Mesendoderm (in vitro differentiated cells): ENCODE measurements around the gene FAM78A.
"Not testable (repeated sequence)": the region's sequence is repeated elsewhere in the genome, so short reads cannot be mapped to it uniquely, and the experiment has no call there.

ENCODE experiments used
- DNase-seq: peaks from one replicate; pipeline ENCODE4 v3.0.0; 2013
- H2AK5ac ChIP-seq: 2 replicates; pipeline ENCODE4 v1.6.1; 2013; ENCODE audit warnings: low read length, inconsistent platforms
- H2BK120ac ChIP-seq: 2 replicates; pipeline ENCODE4 v1.6.1; 2013; ENCODE audit warnings: low read depth, mild to moderate bottlenecking, low read length, moderate library complexity, mixed read lengths
- H2BK15ac ChIP-seq: replicated peaks from 2 replicates; pipeline ENCODE4 v1.6.1; 2013; ENCODE audit warnings: low read depth, mild to moderate bottlenecking, moderate library complexity
- H2BK5ac ChIP-seq: 2 replicates; pipeline ENCODE4 v1.6.1; 2013; ENCODE audit warnings: low read length, inconsistent platforms
- H3K18ac ChIP-seq: 2 replicates; pipeline ENCODE4 v1.6.1; 2013; ENCODE audit warnings: mild to moderate bottlenecking, low read length, mixed read lengths
- H3K23ac ChIP-seq: one replicate; pipeline ENCODE4 v1.6.1; 2013; ENCODE audit warnings: low read length
- H3K27ac ChIP-seq: 2 replicates; pipeline ENCODE4 v1.5.1; 2013; ENCODE audit warnings: low read depth, mild to moderate bottlenecking, inconsistent platforms, low read length, moderate library complexity
- H3K27me3 ChIP-seq: 2 replicates; pipeline ENCODE4 v1.6.1; 2013; ENCODE audit warnings: low read length, control low read depth, mild to moderate bottlenecking, inconsistent platforms; ENCODE audit not compliant: insufficient read depth, poor library complexity
- H3K36me3 ChIP-seq: 2 replicates; pipeline ENCODE4 v1.6.1; 2013; ENCODE audit warnings: low read length, inconsistent platforms; ENCODE audit not compliant: control insufficient read depth, insufficient read depth
- H3K4ac ChIP-seq: one replicate; pipeline ENCODE4 v1.6.1; 2013; ENCODE audit warnings: low read depth, mild to moderate bottlenecking, low read length, moderate library complexity
- H3K4me1 ChIP-seq: 2 replicates; pipeline ENCODE4 v1.6.1; 2013; ENCODE audit warnings: low read depth, low read length, inconsistent platforms; ENCODE audit not compliant: control insufficient read depth
- H3K4me2 ChIP-seq: 2 replicates; pipeline ENCODE4 v1.6.1; 2013; ENCODE audit warnings: low read length
- H3K4me3 ChIP-seq: 2 replicates; pipeline ENCODE4 v1.5.1; 2013; ENCODE audit warnings: mild to moderate bottlenecking, low read length
- H3K56ac ChIP-seq: one replicate; pipeline ENCODE4 v1.6.1; 2013; ENCODE audit warnings: low read length
- H3K79me1 ChIP-seq: 2 replicates; pipeline ENCODE4 v1.6.1; 2013; ENCODE audit warnings: low read length, inconsistent platforms
- H3K79me2 ChIP-seq: 2 replicates; pipeline ENCODE4 v1.6.1; 2013; ENCODE audit warnings: mild to moderate bottlenecking, low read length; ENCODE audit not compliant: control insufficient read depth, insufficient read depth
- H3K9ac ChIP-seq: 2 replicates; pipeline ENCODE4 v1.6.1; 2013; ENCODE audit warnings: low read length, inconsistent platforms
- H4K5ac ChIP-seq: one replicate; pipeline ENCODE4 v1.6.1; 2013; ENCODE audit warnings: low read length
- H4K8ac ChIP-seq: one replicate; pipeline ENCODE4 v1.6.1; 2013; ENCODE audit warnings: low read depth, mild to moderate bottlenecking, control low read depth, low read length, moderate library complexity
- WGBS: extraction: QIAGEN DNeasy Blood & Tissue Kit; methylation state at CpG from one replicate; pipeline ENCODE4 v1.1.7; 2013; ENCODE audit warnings: low lambda C conversion rate, missing lambda C conversion rate; ENCODE audit not compliant: insufficient coverage; ENCODE audit errors: extremely low coverage; 5-methylcytosine and 5-hydroxymethylcytosine counted together

The FAM78A gene

DNA sequence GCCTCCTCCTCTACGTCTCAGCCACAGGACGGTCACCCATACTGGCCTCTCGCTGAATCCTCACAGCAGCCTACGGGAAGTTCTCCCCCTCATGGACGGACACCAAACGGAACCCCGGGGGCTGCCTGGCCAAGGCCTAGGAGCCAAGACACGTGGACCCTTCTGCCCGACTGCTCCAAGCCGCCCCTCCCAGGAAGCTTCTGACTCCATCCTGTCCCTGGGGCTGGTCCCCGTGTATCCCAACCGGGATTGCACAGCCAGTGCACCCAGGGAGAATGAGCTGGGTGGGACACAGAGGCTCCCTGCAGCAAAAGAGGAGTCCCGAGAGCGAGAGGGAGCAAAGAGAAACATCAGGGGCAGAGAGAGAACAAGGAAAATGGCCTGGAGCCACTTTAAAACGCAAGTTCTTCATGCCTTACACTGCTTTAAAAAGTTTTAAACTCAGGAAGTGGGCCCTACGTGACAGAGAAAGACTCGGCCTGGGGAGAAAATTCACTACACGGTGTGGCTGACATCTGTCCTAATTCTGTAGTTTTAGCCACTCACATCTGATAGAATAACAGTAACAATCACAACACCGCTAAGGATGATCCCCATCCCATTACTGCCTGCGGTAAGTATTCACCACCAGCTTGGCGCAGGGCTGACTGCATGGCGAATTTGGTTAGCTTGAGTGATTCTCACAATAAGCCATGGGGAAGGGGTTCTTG lies 3.0 kb downstream of the FAM78A start:
- no peak overlapping the region for H3K4ac ChIP-seq
- no peak overlapping the region for H3K4me3 ChIP-seq
- no peaks in the 10 kb centered on the region for H3K4me1 ChIP-seq
- H3K23ac ChIP-seq: no peak overlapping the region
- no peaks in the 10 kb centered on the region for H3K36me3 ChIP-seq
- no CpG with 5 or more reads among the region's 22 CpGs for WGBS
- no peak overlapping the region for H3K9ac ChIP-seq
- no peak overlapping the region for H2BK120ac ChIP-seq
- no peaks in the 10 kb centered on the region for H3K79me1 ChIP-seq
- H3K79me2 ChIP-seq: no peaks in the 10 kb centered on the region
- H2BK5ac ChIP-seq: no peak overlapping the region
- H3K27ac ChIP-seq: no peak overlapping the region
- no peak overlapping the region for H3K18ac ChIP-seq
- H4K5ac ChIP-seq: no peak overlapping the region
- H2AK5ac ChIP-seq: no peak overlapping the region
- H2BK15ac ChIP-seq: no peak overlapping the region
- DNase-seq: no peak
- peaks cover 6% of the 10 kb centered on the region for H3K27me3 ChIP-seq
- H4K8ac ChIP-seq: no peak overlapping the region
- H3K4me2 ChIP-seq: no peak overlapping the region
- H3K56ac ChIP-seq: no peak overlapping the region

DNA sequence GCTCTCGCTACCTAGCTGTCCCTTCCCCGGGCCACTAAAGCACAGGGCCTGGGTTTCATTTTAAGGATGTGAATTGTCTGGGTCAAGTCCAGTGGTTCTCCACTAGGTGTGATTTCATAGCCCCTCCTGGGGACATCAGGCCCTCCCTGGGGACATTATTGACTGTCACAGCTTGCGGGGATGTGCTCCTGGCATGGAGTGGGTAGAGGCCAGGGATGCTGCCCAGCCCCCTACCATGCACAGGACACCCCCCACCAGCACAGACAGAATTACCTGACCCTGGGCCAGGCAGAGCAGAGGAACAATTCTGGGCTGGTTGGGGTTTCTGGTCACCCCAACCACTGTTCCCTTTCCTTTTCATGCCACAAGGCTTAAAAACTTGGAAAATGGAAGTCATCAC lies 4.1 kb downstream of the FAM78A start:
- no peak for DNase-seq
- H2BK120ac ChIP-seq: no peak overlapping the region
- WGBS: no CpG with 5 or more reads among the region's 3 CpGs
- H4K8ac ChIP-seq: no peak overlapping the region
- no peak overlapping the region for H3K9ac ChIP-seq
- no peak overlapping the region for H3K4ac ChIP-seq
- H3K18ac ChIP-seq: no peak overlapping the region
- H3K27ac ChIP-seq: no peak overlapping the region
- no peak overlapping the region for H4K5ac ChIP-seq
- no peaks in the 10 kb centered on the region for H3K79me2 ChIP-seq
- H3K4me1 ChIP-seq: no peaks in the 10 kb centered on the region
- no peak overlapping the region for H3K4me2 ChIP-seq
- H2BK15ac ChIP-seq: no peak overlapping the region
- H3K56ac ChIP-seq: no peak overlapping the region
- H2AK5ac ChIP-seq: no peak overlapping the region
- H3K4me3 ChIP-seq: no peak overlapping the region
- H2BK5ac ChIP-seq: no peak overlapping the region
- H3K36me3 ChIP-seq: no peaks in the 10 kb centered on the region
- no peaks in the 10 kb centered on the region for H3K79me1 ChIP-seq
- H3K27me3 ChIP-seq: peaks cover 6% of the 10 kb centered on the region
- no peak overlapping the region for H3K23ac ChIP-seq

DNA sequence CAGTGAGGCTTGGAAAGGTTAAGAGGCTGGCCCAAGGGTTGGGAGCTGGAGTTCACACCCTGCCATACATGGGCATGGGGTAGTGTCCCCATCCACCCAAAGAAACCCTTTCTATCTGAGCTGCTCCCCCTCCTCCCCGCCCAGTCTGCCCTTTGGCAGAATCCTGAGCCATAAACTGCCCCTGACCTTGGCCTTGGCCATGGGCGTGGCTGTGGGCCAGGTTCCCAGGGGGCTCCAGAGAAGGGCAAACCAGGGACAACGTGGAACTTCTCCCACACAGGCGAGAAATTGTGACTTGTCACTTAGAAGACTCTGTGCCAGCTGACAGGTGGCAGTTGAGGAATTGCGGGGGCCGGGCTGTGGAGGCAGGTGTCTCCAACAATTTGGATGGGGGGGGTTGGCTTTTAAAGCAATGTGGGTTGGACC lies 4.8 kb downstream of the FAM78A start:
- no peak for DNase-seq

DNA sequence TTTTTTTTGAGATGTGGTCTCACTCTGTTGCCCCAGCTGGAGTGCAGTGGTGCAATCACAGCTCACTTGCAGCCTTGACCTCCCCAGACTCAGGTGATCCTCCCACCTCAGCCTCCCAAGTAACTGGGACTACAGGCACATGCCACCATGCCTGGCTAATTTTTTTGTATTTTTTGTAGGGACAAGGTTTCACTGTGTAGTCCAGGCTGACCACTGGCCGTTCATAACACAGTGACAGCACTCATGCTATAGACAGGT lies 5.4 kb downstream of the FAM78A start:
- no CpG with 5 or more reads among the region's 1 CpG for WGBS
- not testable (repeated sequence) for H3K36me3 ChIP-seq, H3K79me1 ChIP-seq, H3K27me3 ChIP-seq, H2AK5ac ChIP-seq, H3K23ac ChIP-seq, H2BK120ac ChIP-seq, H3K4me1 ChIP-seq, H2BK15ac ChIP-seq, H2BK5ac ChIP-seq, H3K4me3 ChIP-seq, H3K4me2 ChIP-seq, H3K9ac ChIP-seq, H4K8ac ChIP-seq, DNase-seq, H3K56ac ChIP-seq, H3K79me2 ChIP-seq, H3K27ac ChIP-seq, H3K4ac ChIP-seq, H4K5ac ChIP-seq, H3K18ac ChIP-seq

More for the DNA sequence above, 4.8 kb downstream of the FAM78A start:
- no peak overlapping the region for H3K27ac ChIP-seq
- H3K4me3 ChIP-seq: no peak overlapping the region
- no peaks in the 10 kb centered on the region for H3K79me1 ChIP-seq
- peaks cover 6% of the 10 kb centered on the region for H3K27me3 ChIP-seq
- no peak overlapping the region for H4K5ac ChIP-seq
- H3K23ac ChIP-seq: no peak overlapping the region
- no CpG with 5 or more reads among the region's 6 CpGs for WGBS
- no peak overlapping the region for H3K9ac ChIP-seq
- no peaks in the 10 kb centered on the region for H3K79me2 ChIP-seq
- H2BK120ac ChIP-seq: no peak overlapping the region
- no peak overlapping the region for H3K56ac ChIP-seq
- no peak overlapping the region for H3K4me2 ChIP-seq
- H2BK15ac ChIP-seq: no peak overlapping the region
- no peak overlapping the region for H3K18ac ChIP-seq
- H2BK5ac ChIP-seq: no peak overlapping the region
- H3K4ac ChIP-seq: no peak overlapping the region
- no peaks in the 10 kb centered on the region for H3K4me1 ChIP-seq
- H3K36me3 ChIP-seq: no peaks in the 10 kb centered on the region
- no peak overlapping the region for H2AK5ac ChIP-seq
- H4K8ac ChIP-seq: no peak overlapping the region

DNA sequence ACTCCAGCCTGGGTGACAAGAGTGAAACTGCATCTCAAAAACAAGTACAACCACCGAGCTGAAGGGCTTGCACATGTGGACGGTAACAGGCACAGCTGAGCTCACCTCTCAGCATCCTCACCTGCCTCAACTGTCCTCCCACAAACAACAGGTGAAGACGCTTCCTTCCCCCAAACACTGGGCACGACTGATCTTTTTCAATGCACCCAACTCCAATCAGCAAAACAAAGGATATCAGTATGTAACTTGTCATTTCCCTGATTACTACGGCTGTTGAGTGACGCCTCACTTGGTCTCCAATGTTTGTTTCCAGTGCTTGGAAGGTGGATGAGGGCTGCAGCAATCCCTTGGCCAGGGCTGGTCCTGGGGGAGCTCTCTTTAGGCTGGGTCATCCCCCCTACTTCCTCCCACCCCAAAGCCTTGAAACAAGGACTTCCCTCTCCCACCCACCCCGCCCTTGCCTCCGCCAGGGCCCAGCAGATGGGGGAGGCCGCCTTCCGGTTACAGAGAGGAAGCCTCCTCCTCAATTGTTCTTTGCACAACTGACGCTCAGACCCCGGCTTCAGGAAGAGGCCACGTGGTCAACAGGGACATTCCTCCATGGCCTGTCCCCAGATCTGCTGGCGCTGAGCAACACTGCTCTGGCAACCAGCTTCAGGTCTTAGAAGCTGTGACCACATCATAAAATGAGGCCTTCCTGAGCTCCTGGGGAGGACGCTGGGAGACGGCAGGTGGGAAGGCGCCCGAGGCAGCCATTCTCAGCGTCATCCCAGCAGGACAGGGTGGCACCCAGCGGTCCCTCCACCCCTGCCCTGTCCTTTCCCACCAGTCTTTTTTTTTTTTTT lies 5.9 kb downstream of the FAM78A start:
- Histone ChIP-seq H3K56ac (no peak overlapping the region), H2BK5ac (no peak overlapping the region), H3K36me3 (no peaks in the 10 kb centered on the region), H3K9ac (no peak overlapping the region), H2BK15ac (no peak overlapping the region), H2AK5ac (no peak overlapping the region), H3K79me1 (no peaks in the 10 kb centered on the region), H3K23ac (no peak overlapping the region), H3K27ac (no peak overlapping the region), H4K8ac (no peak overlapping the region), H2BK120ac (no peak overlapping the region), H3K27me3 (no peaks in the 10 kb centered on the region), H4K5ac (no peak overlapping the region), H3K4me3 (no peak overlapping the region), H3K18ac (no peak overlapping the region), H3K4me1 (no peaks in the 10 kb centered on the region), H3K4me2 (no peak overlapping the region), H3K4ac (no peak overlapping the region), H3K79me2 (no peaks in the 10 kb centered on the region)
- no CpG with 5 or more reads among the region's 20 CpGs for WGBS
- DNase-seq: no peak
